HepG2 (cell line): Measurements from ENCODE around the gene SYPL2. TPM values are rescaled to one million over a fixed set of nuclear protein-coding genes. Genes with fewer than 3 reads are reported as not detected.

Experiments
- ARID3A ChIP-seq: IDR thresholded peaks from 2 replicates; pipeline ENCODE4 v1.6.1; 2012; ENCODE audit warnings: low read depth, low read length, improper control_type of control experiment
- ARID5B ChIP-seq: IDR thresholded peaks from 2 replicates; pipeline ENCODE4 v1.4.0; 2020; ENCODE audit warnings: mild to moderate bottlenecking, missing genetic modification reagents
- FOXP4 ChIP-seq: sonication (generic); formaldehyde crosslinking; IDR thresholded peaks from 2 replicates; pipeline ENCODE4 v1.4.0; 2020; ENCODE audit warnings: missing genetic modification reagents
- GLI4 ChIP-seq: sonication (generic); formaldehyde crosslinking; IDR thresholded peaks from 2 replicates; pipeline ENCODE4 v1.5.1; 2020; ENCODE audit warnings: missing genetic modification reagents, mild to moderate bottlenecking, moderate library complexity, borderline replicate concordance
- TGIF2 ChIP-seq: IDR thresholded peaks from 2 replicates; pipeline ENCODE4 v1.6.1; 2016; ENCODE audit warnings: control low read depth, missing compliant biosample characterization
- YEATS2 ChIP-seq: sonication (generic); formaldehyde crosslinking; IDR thresholded peaks from 2 replicates; pipeline ENCODE4 v1.4.0; 2020; ENCODE audit warnings: missing genetic modification reagents, borderline replicate concordance
- ZEB1 ChIP-seq: IDR thresholded peaks from 2 replicates; pipeline ENCODE4 v1.6.1; 2012; ENCODE audit warnings: mild to moderate bottlenecking, low read depth, inconsistent platforms; ENCODE audit not compliant: insufficient replicate concordance
- ZKSCAN8 ChIP-seq: IDR thresholded peaks from 2 replicates; pipeline ENCODE4 v1.6.1; 2016; ENCODE audit warnings: borderline replicate concordance, missing genetic modification reagents, missing compliant biosample characterization
- ZNF10 ChIP-seq: sonication (generic); formaldehyde crosslinking; IDR thresholded peaks from 2 replicates; pipeline ENCODE4 v1.4.0; 2020; ENCODE audit warnings: mild to moderate bottlenecking, low read depth, missing genetic modification reagents, borderline replicate concordance
- ZNF253 ChIP-seq: sonication (generic); formaldehyde crosslinking; IDR thresholded peaks from 2 replicates; pipeline ENCODE4 v1.8.0; 2022; ENCODE audit warnings: mild to moderate bottlenecking, missing genetic modification reagents, borderline replicate concordance
- ZNF574 ChIP-seq: sonication (generic); formaldehyde crosslinking; IDR thresholded peaks from 2 replicates; pipeline ENCODE4 v1.4.0; 2020; ENCODE audit warnings: missing genetic modification reagents
- polyA plus RNA-seq, 8 experiments: library from polyadenylated mRNA; depleted of rRNA in 3 of 8; stranded (reverse) in 7 of 8; unstranded in 1 of 8; fragments of >200 nt; fragmentation: Illumina TruSeq in 4 of 8; extraction: Trizol in 4 of 8; gene quantifications; 2 replicates each; pipeline versions ENCODE4 v1.2.1 to v1.2.3, GENCODE V29; 2011 to 2016; ENCODE audit warnings: low read depth in 4 of 8, missing spikeins in 1 of 8, mixed read lengths in 1 of 8; ENCODE audit not compliant: insufficient read depth in 1 of 8
- total RNA-seq, 5 experiments: library from RNA; depleted of rRNA; stranded (reverse); fragments of >200 nt; fragmentation: Illumina TruSeq; extraction: Trizol; gene quantifications; 2 replicates each; pipeline ENCODE4 v1.2.3, GENCODE V29; 2016; ENCODE audit warnings: low read depth in 1 of 5

Gene SYPL2
- total and polyA plus RNA-seq, 2 of the 13 experiments (the other 11 are each of a cell fraction or from before 2014, with no cell fraction given), result 0.17 to 0.24 TPM

GRCh38 chr1:109478806-109479205 lies 12.5 kb downstream of the SYPL2 start (continued):
- TF ChIP-seq ARID5B (no peak), ZEB1 (peak; percentile 34), ARID3A (no peak), ZKSCAN8 (CRISPR knock-in tag) (no peak), ZNF574 (0 out of 2 replicates have a peak, but pooled peaks have one; percentile 33), GLI4 (CRISPR knock-in tag) (no peak), TGIF2 (0 out of 2 replicates have a peak, but pooled peaks have one; percentile 31), ZNF253 (CRISPR knock-in tag) (no peak), YEATS2 (CRISPR knock-in tag) (no peak), FOXP4 (CRISPR knock-in tag) (no peak), ZNF10 (CRISPR knock-in tag) (no peak)
